ENCODE measurements around the gene CSMD2.

The CSMD2 gene

DNA sequence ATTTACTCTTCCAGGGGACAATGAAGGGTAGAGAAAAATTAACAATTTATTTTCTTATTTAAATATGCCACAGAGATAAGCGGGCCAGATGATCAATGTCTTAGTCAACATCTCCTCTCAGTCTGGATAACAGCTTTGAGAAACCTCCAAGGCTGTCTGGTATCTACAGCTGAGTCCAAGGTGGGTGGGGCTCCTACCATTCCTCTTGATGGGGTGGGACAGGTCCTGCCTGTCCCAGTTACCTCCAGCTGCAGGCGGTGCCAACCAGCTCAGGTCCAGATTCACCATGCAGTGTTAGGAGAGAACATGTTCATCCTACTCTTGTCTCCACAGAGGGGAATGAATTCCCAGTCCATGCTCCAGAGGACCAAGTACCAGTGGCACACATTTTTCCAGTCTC lies 21.1 kb downstream of the CSMD2 start:
- Histone ChIP-seq H3K79me2 (ENCODE audit: low read length) (no peaks in the 10 kb centered on the region), H3F3A (ENCODE audit: insufficient read depth, low read length) (no peaks in the 10 kb centered on the region), H2AFZ (ENCODE audit: low read length) (no peak overlapping the region), H3K9me3 (replicated peaks; ENCODE audit: insufficient read depth, low read length) (no peaks in the 10 kb centered on the region), H3K4me3 (ENCODE audit: low read length) (no peak overlapping the region), H4K20me1 (ENCODE audit: insufficient read depth, low read length) (no peaks in the 10 kb centered on the region), H3K9me2 (replicated peaks; ENCODE audit: insufficient read depth, low read length) (no peaks in the 10 kb centered on the region), H3K27ac (ENCODE audit: low read length) (no peak overlapping the region), H3K36me3 (replicated peaks; ENCODE audit: insufficient read depth, low read length) (no peaks in the 10 kb centered on the region), H3K27me3 (replicated peaks; ENCODE audit: insufficient read depth, low read length) (peaks cover 20% of the 10 kb centered on the region), H3K4me2 (ENCODE audit: low read depth, low read length) (no peak overlapping the region), H3K4me1 (ENCODE audit: low read length) (no peaks in the 10 kb centered on the region), H3K9ac (ENCODE audit: low read length) (no peak overlapping the region)
- DNase-seq, result no peak
- no peak for TF ChIP-seq EZH2 (optimal IDR thresholded peaks at IDR 0.05; ENCODE audit: low read depth, low read length)
- no peak for TF ChIP-seq EZH2phosphoT487 (IDR thresholded peaks at IDR 0.05; ENCODE audit: low read length)
- TF ChIP-seq CTCF (IDR thresholded peaks at IDR 0.05; ENCODE audit: low read length), result no peak

GRCh38 chr1:34140011-34140676 lies 24.9 kb downstream of the CSMD2 start:
- Histone ChIP-seq H3K9ac (ENCODE audit: low read length) (no peak overlapping the region), H3K4me1 (ENCODE audit: low read length) (no peaks in the 10 kb centered on the region), H3K27me3 (replicated peaks; ENCODE audit: insufficient read depth, low read length) (peaks cover 10% of the 10 kb centered on the region; the same call in 1 of the 2 replicates), H3K9me2 (replicated peaks; ENCODE audit: insufficient read depth, low read length) (no peaks in the 10 kb centered on the region), H3K9me3 (replicated peaks; ENCODE audit: insufficient read depth, low read length) (no peaks in the 10 kb centered on the region), H3K27ac (ENCODE audit: low read length) (no peak overlapping the region), H3K4me2 (ENCODE audit: low read depth, low read length) (no peak overlapping the region), H3K4me3 (ENCODE audit: low read length) (no peak overlapping the region), H3F3A (ENCODE audit: insufficient read depth, low read length) (no peaks in the 10 kb centered on the region), H3K36me3 (replicated peaks; ENCODE audit: insufficient read depth, low read length) (no peaks in the 10 kb centered on the region), H3K79me2 (ENCODE audit: low read length) (no peaks in the 10 kb centered on the region), H2AFZ (ENCODE audit: low read length) (no peak overlapping the region), H4K20me1 (ENCODE audit: insufficient read depth, low read length) (no peaks in the 10 kb centered on the region)
- no peak for TF ChIP-seq EZH2phosphoT487 (IDR thresholded peaks at IDR 0.05; ENCODE audit: low read length)
- no peak for TF ChIP-seq EZH2 (optimal IDR thresholded peaks at IDR 0.05; ENCODE audit: low read depth, low read length)
- no peak for TF ChIP-seq CTCF (IDR thresholded peaks at IDR 0.05; ENCODE audit: low read length)
- DNase-seq, result no peak

- no peak overlapping the region for H3K27ac ChIP-seq (ENCODE audit: low read length)
- no peaks in the 10 kb centered on the region for H3K4me1 ChIP-seq (ENCODE audit: low read length)
- no peaks in the 10 kb centered on the region for H3K79me2 ChIP-seq (ENCODE audit: low read length)
- H2AFZ ChIP-seq (ENCODE audit: low read length), result no peak overlapping the region
- TF ChIP-seq EZH2phosphoT487 (IDR thresholded peaks at IDR 0.05; ENCODE audit: low read length) (no peak), EZH2 (optimal IDR thresholded peaks at IDR 0.05; ENCODE audit: low read depth, low read length) (no peak)
- no peaks in the 10 kb centered on the region for H3F3A ChIP-seq (ENCODE audit: insufficient read depth, low read length)
- H3K9ac ChIP-seq (ENCODE audit: low read length), result no peak overlapping the region
- peaks cover 10% of the 10 kb centered on the region for H3K27me3 ChIP-seq (replicated peaks; ENCODE audit: insufficient read depth, low read length)
- H3K36me3 ChIP-seq (replicated peaks; ENCODE audit: insufficient read depth, low read length), result no peaks in the 10 kb centered on the region
- no peaks in the 10 kb centered on the region for H3K9me3 ChIP-seq (replicated peaks; ENCODE audit: insufficient read depth, low read length)
- H3K4me2 ChIP-seq (ENCODE audit: low read depth, low read length), result no peak overlapping the region
- H4K20me1 ChIP-seq (ENCODE audit: insufficient read depth, low read length), result no peaks in the 10 kb centered on the region
- no peak for DNase-seq
- no peak overlapping the region for H3K4me3 ChIP-seq (ENCODE audit: low read length)
- H3K9me2 ChIP-seq (replicated peaks; ENCODE audit: insufficient read depth, low read length), result no peaks in the 10 kb centered on the region
These were observed 27.6 kb downstream of the CSMD2 start for GRCh38 chr1:34137411-34137810.

- H3K4me2 ChIP-seq (ENCODE audit: low read depth, low read length), result no peak overlapping the region
- H3K27ac ChIP-seq (ENCODE audit: low read length), result no peak overlapping the region
- no peaks in the 10 kb centered on the region for H3F3A ChIP-seq (ENCODE audit: insufficient read depth, low read length)
- H3K9ac ChIP-seq (ENCODE audit: low read length), result no peak overlapping the region
- no peaks in the 10 kb centered on the region for H3K9me3 ChIP-seq (replicated peaks; ENCODE audit: insufficient read depth, low read length)
- no peak for TF ChIP-seq EZH2phosphoT487 (IDR thresholded peaks at IDR 0.05; ENCODE audit: low read length)
- TF ChIP-seq CTCF (IDR thresholded peaks at IDR 0.05; ENCODE audit: low read length), result no peak
- TF ChIP-seq EZH2 (optimal IDR thresholded peaks at IDR 0.05; ENCODE audit: low read depth, low read length), result no peak
- H3K36me3 ChIP-seq (replicated peaks; ENCODE audit: insufficient read depth, low read length), result no peaks in the 10 kb centered on the region
- peaks cover 22% of the 10 kb centered on the region for H3K27me3 ChIP-seq (replicated peaks; ENCODE audit: insufficient read depth, low read length)
- H3K9me2 ChIP-seq (replicated peaks; ENCODE audit: insufficient read depth, low read length), result no peaks in the 10 kb centered on the region
- DNase-seq, result no peak
- H4K20me1 ChIP-seq (ENCODE audit: insufficient read depth, low read length), result no peaks in the 10 kb centered on the region
- no peak overlapping the region for H3K4me3 ChIP-seq (ENCODE audit: low read length)
- H3K4me1 ChIP-seq (ENCODE audit: low read length), result no peaks in the 10 kb centered on the region
- no peaks in the 10 kb centered on the region for H3K79me2 ChIP-seq (ENCODE audit: low read length)
- no peak overlapping the region for H2AFZ ChIP-seq (ENCODE audit: low read length)
These were observed 32.9 kb downstream of the CSMD2 start for GRCh38 chr1:34132161-34132420.

Measured in MM.1S (cell line).